Uterus (tissue), 2 donors: ENCODE results near the gene RRBP1.

Experiments
- CTCF ChIP-seq, 4 experiments: fragments of 200-600 bp in 2 of 4; fragments of 450-650 bp in 2 of 4; sonication (generic) in 2 of 4; IDR thresholded peaks; one replicate each; pipeline ENCODE4 v1.5.1; 2016 to 2019; ENCODE audit warnings: antibody characterized with exemption in 4 of 4, mild to moderate bottlenecking in 2 of 4, moderate library complexity in 1 of 4
- POLR2A ChIP-seq, 2 donors: fragments of 450-650 bp; IDR thresholded peaks; one replicate each; pipeline ENCODE4 v1.6.1; 2016; ENCODE audit warnings: antibody characterized with exemption in 2 of 2, mild to moderate bottlenecking in 1 of 2, moderate library complexity in 1 of 2

- no peak for TF ChIP-seq POLR2A (IDR thresholded peaks at IDR 0.05)
- no peak for TF ChIP-seq CTCF (IDR thresholded peaks at IDR 0.05)
Measured at GRCh38 chr20:17641520-17641964, 40.5 kb downstream of the RRBP1 start.
